Measurements from ENCODE around the gene RNF213.

RNF213 gene

DNA sequence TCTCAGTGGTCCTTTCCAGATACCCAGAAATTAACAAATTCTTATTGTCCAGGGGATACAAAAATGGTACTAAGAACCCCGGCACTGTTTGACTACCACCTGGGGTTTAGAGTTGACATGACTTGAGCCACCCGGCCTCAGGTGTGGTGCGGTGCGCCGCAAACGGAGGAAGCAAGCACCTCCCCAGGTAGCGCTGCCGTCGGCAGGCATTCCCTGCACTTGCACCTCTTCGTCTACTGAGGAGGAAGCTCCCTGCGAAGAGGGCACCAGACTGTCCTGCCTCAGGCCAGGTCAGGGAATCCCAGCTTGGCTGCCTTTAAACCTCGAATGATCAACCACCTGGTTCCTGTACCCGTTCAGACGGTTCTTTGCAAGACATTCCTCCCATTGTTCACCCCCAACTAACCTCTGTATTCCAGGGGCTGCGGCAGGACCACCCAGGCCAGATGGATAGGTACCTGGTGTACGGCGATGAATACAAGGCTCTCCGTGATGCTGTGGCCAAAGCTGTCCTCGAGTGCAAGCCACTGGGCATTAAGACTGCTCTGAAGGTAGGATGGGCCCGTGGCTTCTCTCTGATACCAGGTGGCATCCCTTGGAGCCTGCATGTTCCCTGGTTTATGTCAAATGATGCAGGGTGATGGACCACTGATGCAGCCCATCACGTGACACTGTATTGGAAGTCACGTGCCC, 113.5 kb downstream of the RNF213 start:
- no peak for DNase-seq (ENCODE audit: low read depth)

- DNase-seq (ENCODE audit: low read depth) = no peak
Measured at GRCh38 chr17:80374732-80375585, 114.3 kb downstream of the RNF213 start.

DNA sequence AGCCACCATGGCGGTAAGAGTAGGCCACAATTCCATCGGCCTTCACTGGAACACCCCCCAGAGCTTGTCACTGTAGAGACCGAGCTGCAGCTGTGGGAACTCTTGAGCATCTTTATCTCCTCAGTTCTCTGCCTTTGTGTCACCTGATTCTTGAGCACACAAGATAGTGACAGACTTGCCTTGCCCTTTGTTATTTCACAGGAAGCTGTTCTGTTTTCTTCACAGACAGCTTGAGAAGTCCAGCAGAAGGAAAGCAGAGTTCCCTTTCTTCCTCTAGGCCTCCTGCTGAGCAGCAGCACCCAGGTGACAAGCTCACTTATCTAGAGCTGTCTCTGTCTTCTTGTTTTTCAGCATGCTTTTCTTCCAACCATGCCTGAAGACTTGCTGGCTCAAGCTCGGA, 115.9 kb downstream of the RNF213 start:
- DNase-seq (ENCODE audit: low read depth) = no peak

DNA sequence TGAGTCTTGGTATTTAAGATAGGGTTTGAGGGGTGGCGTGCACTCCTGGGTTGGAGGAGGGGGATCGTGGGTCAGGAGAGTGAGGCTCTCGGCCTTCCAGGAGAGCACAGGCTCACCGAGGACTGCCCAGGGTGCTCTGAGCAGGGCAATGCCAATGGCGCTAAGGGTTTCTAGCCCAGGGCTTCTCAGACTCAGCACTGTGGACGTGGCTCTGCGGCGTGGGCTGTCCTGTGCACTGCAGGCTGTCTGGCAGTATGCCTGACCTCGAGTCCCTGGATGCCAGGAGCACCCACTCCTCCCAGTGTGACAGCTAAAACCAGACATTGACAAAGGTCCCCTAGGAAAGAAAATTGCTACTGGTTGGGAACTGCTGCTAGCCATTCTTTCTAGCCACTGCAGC, 117.1 kb downstream of the RNF213 start:
- no peak for DNase-seq (ENCODE audit: low read depth)

- no peak for DNase-seq (ENCODE audit: low read depth)
Measured at GRCh38 chr17:80379348-80379747, 118.7 kb downstream of the RNF213 start.

GRCh38 chr17:80380068-80380467, 119.4 kb downstream of the RNF213 start:
- no peak for DNase-seq (ENCODE audit: low read depth)

GRCh38 chr17:80380555-80381002, 119.9 kb downstream of the RNF213 start:
- DNase-seq (ENCODE audit: low read depth) = no peak

DNA sequence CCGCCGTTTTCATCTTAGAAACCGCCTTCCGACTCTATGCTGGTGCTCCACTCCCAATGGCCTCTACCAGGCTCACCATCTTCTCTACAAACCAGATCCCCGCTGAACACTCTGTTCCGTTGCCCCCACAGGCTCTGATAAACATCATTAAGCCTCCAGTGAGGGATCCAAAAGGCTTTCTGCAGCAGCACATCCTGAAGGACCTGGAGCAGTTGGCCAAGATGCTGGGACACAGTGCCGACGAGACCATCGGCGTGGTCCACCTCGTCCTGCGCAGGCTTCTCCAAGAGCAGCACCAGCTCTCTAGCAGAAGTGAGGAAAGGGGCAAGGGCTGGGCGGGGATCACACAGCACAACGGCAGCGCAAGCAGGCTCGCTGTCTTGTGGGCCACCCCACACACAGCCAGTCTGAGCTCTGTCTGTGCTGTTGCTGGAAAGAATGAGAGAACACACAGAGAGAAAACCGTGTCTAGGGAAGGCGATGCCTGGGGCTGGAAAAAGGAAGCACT, 120.8 kb downstream of the RNF213 start:
- no peak for DNase-seq (ENCODE audit: low read depth)

GRCh38 chr17:80382446-80382845, 121.8 kb downstream of the RNF213 start:
- no peak for DNase-seq (ENCODE audit: low read depth)

DNA sequence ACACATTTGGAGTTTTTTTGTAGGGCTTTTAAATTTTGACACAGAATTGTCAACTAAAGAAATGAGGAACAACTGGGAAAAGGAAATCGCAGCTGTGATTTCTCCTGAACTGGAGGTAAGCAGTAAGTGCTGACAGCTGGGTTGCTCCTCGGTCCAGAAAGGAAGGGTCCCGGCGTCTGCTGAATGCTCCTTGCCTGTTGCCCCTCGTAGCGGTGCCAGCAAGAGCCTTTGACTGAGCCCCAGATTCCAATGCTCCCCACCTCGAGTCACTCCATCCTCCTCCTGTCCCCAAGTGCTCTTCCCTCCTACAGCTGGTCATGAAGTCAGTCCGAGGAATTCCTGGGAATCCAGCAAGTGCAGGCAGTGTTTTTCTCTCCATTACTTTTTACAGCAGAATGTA, 122.3 kb downstream of the RNF213 start:
- DNase-seq (ENCODE audit: low read depth) = no peak

DNA sequence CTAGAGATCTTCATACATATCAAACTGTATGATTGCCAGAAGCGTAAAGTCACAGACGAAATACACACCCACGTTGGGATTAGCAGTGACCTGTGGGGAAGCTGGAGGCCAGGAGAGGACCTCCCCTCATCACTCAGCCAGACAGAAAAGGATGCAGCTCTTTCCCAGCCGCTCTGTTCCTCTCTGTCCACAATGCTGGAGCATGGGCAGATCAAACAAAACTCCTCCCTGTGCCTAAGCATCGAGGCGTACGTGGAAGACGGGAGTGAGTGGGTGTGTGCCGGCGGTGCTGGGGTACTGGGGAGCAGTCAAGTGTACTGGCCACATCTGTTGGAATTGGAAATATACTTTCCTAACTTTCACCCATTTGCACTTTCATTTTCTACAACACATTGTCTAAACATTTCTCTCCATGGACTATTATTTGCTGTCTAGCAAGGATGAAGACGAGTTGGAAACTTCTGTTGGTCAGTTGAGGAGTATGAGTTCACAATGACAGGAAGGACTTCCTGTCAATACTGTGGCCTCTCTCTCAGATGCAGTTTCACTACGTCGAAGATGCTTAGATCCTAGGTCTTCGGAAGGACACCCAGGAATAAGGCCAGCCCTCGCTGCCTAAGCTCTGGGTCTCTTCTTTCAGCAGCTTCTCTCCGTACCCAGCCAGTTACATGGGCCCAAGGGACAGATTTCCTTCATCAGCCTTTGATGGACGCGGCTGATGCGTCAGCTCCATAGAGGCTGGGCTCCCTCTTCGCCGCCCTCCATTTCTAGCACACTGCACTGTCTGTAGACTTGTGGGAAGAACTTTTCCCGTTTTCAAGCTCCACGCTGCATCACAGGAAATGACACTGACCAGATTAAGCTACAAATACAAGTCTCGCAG, 123.7 kb downstream of the RNF213 start:
- no peak for DNase-seq (ENCODE audit: low read depth)

DNA sequence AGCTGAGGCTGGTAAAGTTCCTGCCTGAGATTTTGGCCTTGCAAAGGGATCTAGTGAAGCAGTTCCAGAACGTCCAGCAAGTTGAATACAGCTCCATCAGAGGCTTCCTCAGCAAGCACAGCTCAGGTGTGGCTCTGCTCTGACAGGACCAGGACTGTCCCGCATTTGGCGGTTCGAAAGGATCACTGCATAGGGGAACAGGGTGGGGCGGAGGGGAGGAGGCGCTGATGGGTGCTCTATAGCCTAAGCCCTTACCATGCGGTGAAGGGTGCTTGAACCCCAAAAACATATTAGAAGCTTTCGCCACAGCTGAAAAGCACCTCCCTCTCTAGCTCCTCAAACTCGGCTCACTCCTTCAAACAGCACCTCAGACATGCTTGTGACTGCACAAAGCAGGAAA, 124.4 kb downstream of the RNF213 start:
- no peak for DNase-seq (ENCODE audit: low read depth)

GRCh38 chr17:80386341-80386740, 125.7 kb downstream of the RNF213 start:
- DNase-seq (ENCODE audit: low read depth) = no peak

DNA sequence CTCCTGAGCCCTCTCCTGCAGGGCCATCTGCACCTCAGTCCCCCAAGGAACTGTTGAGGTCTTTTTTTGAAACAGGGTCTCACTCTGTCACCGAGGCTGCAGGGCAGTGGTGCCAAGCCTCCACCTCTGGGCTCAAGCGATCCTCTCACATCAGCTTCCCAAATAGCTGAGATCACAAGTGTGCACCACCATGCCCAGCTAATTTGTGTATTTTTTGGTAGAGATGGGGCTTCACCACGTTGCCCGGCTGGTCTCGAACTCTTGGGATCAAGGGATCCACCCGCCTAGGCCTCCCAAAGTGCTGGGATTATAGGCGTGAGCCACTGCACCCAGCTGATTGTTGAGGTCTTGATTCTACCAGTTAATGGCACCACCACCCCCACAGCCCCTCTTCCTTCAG, 126.4 kb downstream of the RNF213 start:
- no peak for DNase-seq (ENCODE audit: low read depth)

GRCh38 chr17:80388175-80388574, 127.5 kb downstream of the RNF213 start:
- DNase-seq (ENCODE audit: low read depth) = no peak

GRCh38 chr17:80388601-80389000, 127.9 kb downstream of the RNF213 start:
- DNase-seq (ENCODE audit: low read depth) = no peak

DNA sequence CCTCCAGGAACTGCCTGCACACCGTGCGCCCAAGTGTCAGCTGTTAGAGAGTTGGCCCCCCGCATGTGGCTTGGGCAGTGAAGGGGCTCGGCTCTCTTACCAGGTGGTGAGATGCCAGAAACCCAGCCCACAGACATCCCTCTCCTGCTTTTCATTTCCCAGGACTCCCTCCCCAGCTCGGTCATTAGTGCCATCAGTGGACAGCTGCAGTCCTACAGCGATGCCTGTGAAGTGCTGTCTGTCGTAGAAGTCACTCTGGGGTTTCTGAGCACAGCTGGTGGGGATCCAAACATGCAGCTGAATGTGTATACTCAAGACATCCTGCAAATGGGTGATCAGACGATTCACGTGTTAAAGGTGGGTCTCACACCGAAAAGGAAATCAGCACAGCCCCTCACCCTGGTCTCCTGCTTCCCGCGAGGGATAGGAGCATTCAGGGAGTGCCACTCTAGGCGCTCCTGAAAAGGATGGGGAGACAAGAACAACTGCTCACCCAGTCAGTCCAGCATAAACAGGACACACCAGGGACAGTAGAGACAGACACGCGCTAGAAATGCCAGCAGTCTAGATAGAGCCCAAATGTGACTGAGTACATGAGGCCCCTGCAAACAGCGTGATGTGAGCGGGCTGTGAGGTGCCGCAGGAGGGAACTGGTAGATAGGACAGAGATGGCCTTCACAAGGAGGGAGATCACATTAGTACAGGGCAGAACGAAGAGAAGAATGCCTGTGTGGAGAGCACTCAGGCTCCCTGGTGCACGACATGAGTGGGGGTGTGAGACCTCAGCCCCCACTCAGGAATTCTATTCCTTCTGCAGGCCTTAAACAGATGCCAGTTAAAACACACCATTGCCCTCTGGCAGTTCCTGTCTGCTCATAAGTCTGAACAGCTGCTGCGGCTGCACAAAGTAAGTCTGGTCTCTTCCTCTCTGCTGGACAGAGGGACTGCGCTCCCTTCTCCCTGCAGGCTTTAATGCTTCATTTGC, 128.7 kb downstream of the RNF213 start:
- no peak for DNase-seq (ENCODE audit: low read depth)

DNA sequence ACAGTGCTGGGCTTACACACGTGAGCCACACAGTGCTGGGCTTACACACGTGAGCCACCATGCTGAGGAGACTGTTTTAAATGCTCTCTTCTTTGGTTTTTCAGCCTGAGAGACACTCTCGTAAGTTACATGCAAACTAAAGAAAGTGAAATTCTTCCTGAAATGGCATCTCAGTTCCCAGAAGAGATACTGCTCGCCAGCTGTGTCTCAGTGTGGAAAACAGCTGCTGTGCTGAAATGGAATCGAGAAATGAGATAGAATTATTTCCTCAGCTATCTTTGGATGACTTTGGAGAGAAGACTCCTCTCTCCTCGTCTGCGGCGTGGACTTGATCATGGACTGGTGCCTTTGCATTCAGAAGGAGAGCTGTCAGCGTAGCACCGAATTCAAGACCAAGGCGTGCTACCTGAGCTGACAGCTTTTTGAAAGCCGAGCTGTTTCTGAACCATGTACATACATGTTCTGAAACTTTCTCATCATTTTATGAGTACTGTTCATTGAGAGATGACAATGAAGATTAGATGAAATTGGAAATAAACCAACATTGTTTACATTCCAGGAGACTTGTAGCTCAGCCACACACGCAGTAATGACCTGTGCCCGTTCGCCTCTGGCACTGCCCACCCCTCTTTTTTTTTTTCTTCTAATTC, 132.7 kb downstream of the RNF213 start:
- DNase-seq (ENCODE audit: low read depth) = no peak

GRCh38 chr17:80393961-80394360, 133.3 kb downstream of the RNF213 start:
- no peak for DNase-seq (ENCODE audit: low read depth)

GRCh38 chr17:80394629-80395216, 134.1 kb downstream of the RNF213 start:
- DNase-seq (ENCODE audit: low read depth) = no peak
